Hepatocyte (in vitro differentiated cells): ENCODE data around the gene SELENOI. TPM values are rescaled to one million over a fixed set of nuclear protein-coding genes. Genes with fewer than 3 reads are reported as not detected.

Source experiments
- DNase-seq: peaks from one replicate; pipeline ENCODE4 v3.0.0-alpha.2; 2016; ENCODE audit warnings: low spot score
- H2AFZ ChIP-seq: fragments of 200-600 bp; sonication (generic); 2 replicates; pipeline ENCODE4 v1.6.0; 2016; ENCODE audit warnings: antibody characterized with exemption, mild to moderate bottlenecking
- H3K27ac ChIP-seq: fragments of 200-600 bp; sonication (generic); 2 replicates; pipeline ENCODE4 v1.5.1; 2016; ENCODE audit warnings: mild to moderate bottlenecking
- H3K27me3 ChIP-seq: fragments of 200-600 bp; sonication (generic); 2 replicates; pipeline ENCODE4 v1.6.1; 2016
- H3K36me3 ChIP-seq: fragments of 200-600 bp; sonication (generic); replicated peaks from 2 replicates; pipeline ENCODE4 v1.5.1; 2016; ENCODE audit warnings: low read depth; ENCODE audit not compliant: insufficient read depth
- H3K4me1 ChIP-seq: fragments of 200-600 bp; sonication (generic); 2 replicates; pipeline ENCODE4 v1.5.1; 2016; ENCODE audit warnings: mild to moderate bottlenecking, moderate library complexity; ENCODE audit not compliant: insufficient read depth
- H3K4me2 ChIP-seq: fragments of 200-600 bp; sonication (generic); 2 replicates; pipeline ENCODE4 v1.6.0; 2016
- H3K4me3 ChIP-seq: fragments of 200-600 bp; sonication (generic); 2 replicates; pipeline ENCODE4 v1.5.1; 2016; ENCODE audit warnings: mild to moderate bottlenecking
- H3K79me2 ChIP-seq: fragments of 200-600 bp; sonication (generic); 2 replicates; pipeline ENCODE4 v1.6.0; 2017; ENCODE audit warnings: mild to moderate bottlenecking
- H3K9me2 ChIP-seq: fragments of 200-600 bp; sonication (generic); replicated peaks from 2 replicates; pipeline ENCODE4 v1.6.0; 2017; ENCODE audit warnings: mild to moderate bottlenecking; ENCODE audit not compliant: insufficient read depth
- H3K9me3 ChIP-seq: fragments of 200-600 bp; sonication (generic); 2 replicates; pipeline ENCODE4 v1.5.1; 2016; ENCODE audit warnings: low read depth, mild to moderate bottlenecking
- H4K20me1 ChIP-seq: fragments of 200-600 bp; sonication (generic); 2 replicates; pipeline ENCODE4 v1.6.0; 2016; ENCODE audit warnings: mild to moderate bottlenecking; ENCODE audit not compliant: insufficient read depth, poor library complexity, severe bottlenecking
- EZH2 ChIP-seq: fragments of 200-600 bp; sonication (generic); IDR thresholded peaks from 2 replicates; pipeline ENCODE4 v1.6.1; 2016; ENCODE audit warnings: antibody characterized with exemption, mild to moderate bottlenecking, borderline replicate concordance
- EZH2phosphoT487 ChIP-seq: fragments of 200-600 bp; sonication (generic); IDR thresholded peaks from one replicate; pipeline ENCODE4 v1.6.1; 2018; ENCODE audit warnings: antibody characterized with exemption, mild to moderate bottlenecking, low read depth, moderate library complexity; ENCODE audit not compliant: unreplicated experiment, severe bottlenecking
- WGBS: methylation state at CpG from one replicate; pipeline ENCODE4 v1.1.6; 2016; ENCODE audit warnings: low lambda C conversion rate; ENCODE audit errors: missing lambda C conversion rate; 5-methylcytosine and 5-hydroxymethylcytosine counted together
- polyA plus RNA-seq: library from polyadenylated mRNA; unstranded; fragments of >200 nt; fragmentation: Nextera tagmentation; extraction: Ambion mirVana; gene quantifications from 2 replicates; pipeline ENCODE4 v1.2.1, GENCODE V29; 2016
- total RNA-seq: library from RNA; depleted of rRNA; stranded (reverse); fragments of >200 nt; gene quantifications from 2 replicates; pipeline ENCODE4 v1.2.3, GENCODE V29; 2014
- TF ChIP-seq, protein P1 (sequence below): fragments of 200-600 bp; sonication (generic); IDR thresholded peaks from 2 replicates; pipeline ENCODE4 v1.5.1; 2016; ENCODE audit warnings: antibody characterized with exemption, mild to moderate bottlenecking; ENCODE audit not compliant: poor library complexity

Gene SELENOI
- total and polyA plus RNA-seq, 2 experiments from 2014 or later, result 6.4 to 34.4 TPM

- Histone ChIP-seq H3K4me3 (no peak overlapping the region), H3K36me3 (no peaks in the 10 kb centered on the region), H4K20me1 (no peaks in the 10 kb centered on the region), H3K4me1 (no peaks in the 10 kb centered on the region), H3K4me2 (no peak overlapping the region), H3K9me3 (no peaks in the 10 kb centered on the region), H3K9me2 (no peaks in the 10 kb centered on the region), H3K27ac (no peak overlapping the region), H2AFZ (no peak overlapping the region), H3K79me2 (no peaks in the 10 kb centered on the region), H3K27me3 (no peaks in the 10 kb centered on the region)
- TF ChIP-seq EZH2phosphoT487 (no peak), EZH2 (no peak)
- TF ChIP-seq, protein P1, sequence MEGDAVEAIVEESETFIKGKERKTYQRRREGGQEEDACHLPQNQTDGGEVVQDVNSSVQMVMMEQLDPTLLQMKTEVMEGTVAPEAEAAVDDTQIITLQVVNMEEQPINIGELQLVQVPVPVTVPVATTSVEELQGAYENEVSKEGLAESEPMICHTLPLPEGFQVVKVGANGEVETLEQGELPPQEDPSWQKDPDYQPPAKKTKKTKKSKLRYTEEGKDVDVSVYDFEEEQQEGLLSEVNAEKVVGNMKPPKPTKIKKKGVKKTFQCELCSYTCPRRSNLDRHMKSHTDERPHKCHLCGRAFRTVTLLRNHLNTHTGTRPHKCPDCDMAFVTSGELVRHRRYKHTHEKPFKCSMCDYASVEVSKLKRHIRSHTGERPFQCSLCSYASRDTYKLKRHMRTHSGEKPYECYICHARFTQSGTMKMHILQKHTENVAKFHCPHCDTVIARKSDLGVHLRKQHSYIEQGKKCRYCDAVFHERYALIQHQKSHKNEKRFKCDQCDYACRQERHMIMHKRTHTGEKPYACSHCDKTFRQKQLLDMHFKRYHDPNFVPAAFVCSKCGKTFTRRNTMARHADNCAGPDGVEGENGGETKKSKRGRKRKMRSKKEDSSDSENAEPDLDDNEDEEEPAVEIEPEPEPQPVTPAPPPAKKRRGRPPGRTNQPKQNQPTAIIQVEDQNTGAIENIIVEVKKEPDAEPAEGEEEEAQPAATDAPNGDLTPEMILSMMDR, result no peak
- peak; percentile 77 for DNase-seq
- 5% methylated on average over 2 of the region's 2 CpGs for WGBS
Measured at GRCh38 chr2:26333293-26333692, 12.7 kb upstream of the SELENOI start.

DNA sequence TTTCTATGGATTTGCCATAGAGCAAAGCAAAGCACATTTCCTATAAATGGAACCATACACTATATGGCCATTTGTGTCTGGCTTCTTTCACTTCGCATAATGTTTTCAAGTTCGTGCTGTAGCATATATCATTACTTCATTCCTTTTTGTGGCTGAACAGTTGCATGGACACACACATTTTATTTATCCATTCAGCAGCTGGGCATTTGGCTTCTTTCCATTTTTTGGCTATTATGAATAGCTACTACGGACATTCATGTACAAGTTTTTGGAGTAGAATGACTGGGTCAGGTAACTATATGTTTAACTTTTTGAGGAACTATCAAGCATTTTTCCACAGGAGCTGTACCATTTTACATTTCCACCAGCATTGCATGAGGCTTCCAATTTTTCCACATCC is 10.7 kb upstream of the SELENOI start:
- Histone ChIP-seq H3K9me3 (no peaks in the 10 kb centered on the region), H3K9me2 (no peaks in the 10 kb centered on the region), H3K4me2 (no peak overlapping the region), H2AFZ (no peak overlapping the region), H3K4me3 (no peak overlapping the region), H3K27me3 (no peaks in the 10 kb centered on the region), H3K79me2 (no peaks in the 10 kb centered on the region), H3K27ac (no peak overlapping the region), H4K20me1 (no peaks in the 10 kb centered on the region), H3K36me3 (no peaks in the 10 kb centered on the region), H3K4me1 (no peaks in the 10 kb centered on the region)
- no peak for DNase-seq
- no peak for TF ChIP-seq EZH2
- TF ChIP-seq, protein P1, result no peak
- no peak for TF ChIP-seq EZH2phosphoT487
- 82% methylated on average over 3 of the region's 3 CpGs for WGBS

GRCh38 chr2:26336719-26337118 is 9.2 kb upstream of the SELENOI start:
- no peaks in the 10 kb centered on the region for H4K20me1 ChIP-seq
- DNase-seq, result no peak
- H3K27me3 ChIP-seq, result no peaks in the 10 kb centered on the region
- no peak overlapping the region for H3K4me3 ChIP-seq
- H3K36me3 ChIP-seq, result no peaks in the 10 kb centered on the region
- H3K9me3 ChIP-seq, result no peaks in the 10 kb centered on the region
- no peak overlapping the region for H3K27ac ChIP-seq
- TF ChIP-seq, protein P1, result no peak
- TF ChIP-seq EZH2, result no peak
- TF ChIP-seq EZH2phosphoT487, result no peak
- WGBS, result 94% methylated on average over 2 of the region's 2 CpGs
- no peaks in the 10 kb centered on the region for H3K4me1 ChIP-seq
- no peak overlapping the region for H2AFZ ChIP-seq
- H3K9me2 ChIP-seq, result no peaks in the 10 kb centered on the region
- H3K79me2 ChIP-seq, result no peaks in the 10 kb centered on the region
- no peak overlapping the region for H3K4me2 ChIP-seq

DNA sequence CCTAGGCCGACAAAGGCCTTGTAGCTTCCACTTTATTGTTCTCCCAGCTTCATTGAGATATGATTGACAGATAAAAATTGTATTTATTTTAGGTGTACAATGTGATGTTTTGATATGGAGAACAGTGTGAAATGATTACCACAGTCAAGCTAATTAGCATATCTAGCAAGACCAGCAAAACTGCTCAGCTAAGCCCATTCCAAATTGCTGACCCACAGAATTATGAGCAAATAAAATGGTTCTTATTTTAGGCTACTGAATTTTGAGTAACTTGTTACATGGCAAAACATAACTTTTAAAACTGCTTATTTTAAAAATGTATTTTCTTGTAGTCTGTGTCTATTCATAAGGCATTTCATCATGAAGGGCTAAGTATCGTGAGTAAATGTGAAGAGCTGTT is 8.6 kb upstream of the SELENOI start:
- Histone ChIP-seq H3K4me2 (no peak overlapping the region), H2AFZ (no peak overlapping the region), H3K9me2 (no peaks in the 10 kb centered on the region), H3K27me3 (no peaks in the 10 kb centered on the region), H3K4me3 (no peak overlapping the region), H3K4me1 (no peaks in the 10 kb centered on the region), H4K20me1 (no peaks in the 10 kb centered on the region), H3K36me3 (no peaks in the 10 kb centered on the region), H3K27ac (no peak overlapping the region), H3K79me2 (no peaks in the 10 kb centered on the region), H3K9me3 (no peaks in the 10 kb centered on the region)
- no peak for TF ChIP-seq EZH2phosphoT487
- TF ChIP-seq EZH2, result no peak
- TF ChIP-seq, protein P1, result no peak
- no peak for DNase-seq
- WGBS, result 97% methylated on average over 2 of the region's 2 CpGs
